Activated CD8-positive, alpha-beta memory T cell treated with anti-CD3 and anti-CD28 coated beads, Interleukin-2, amount 50 U/mL, for 24 hours (primary cell): ENCODE results near the gene GADD45GIP1.

Source experiments
- DNase-seq: peaks from one replicate; pipeline ENCODE4 v3.0.0-alpha.2; 2020; ENCODE audit errors: extremely low read depth

GADD45GIP1 gene

GRCh38 chr19:12956446-12957388, at the start of gene GADD45GIP1:
TSS of gene GADD45GIP1 (minus strand) at chr19:12957223. CDS start at chr19:12957212, 11 bp downstream.
- no peak for DNase-seq

GRCh38 chr19:13005861-13006370, 48.9 kb upstream of the GADD45GIP1 start:
- DNase-seq = no peak

DNA sequence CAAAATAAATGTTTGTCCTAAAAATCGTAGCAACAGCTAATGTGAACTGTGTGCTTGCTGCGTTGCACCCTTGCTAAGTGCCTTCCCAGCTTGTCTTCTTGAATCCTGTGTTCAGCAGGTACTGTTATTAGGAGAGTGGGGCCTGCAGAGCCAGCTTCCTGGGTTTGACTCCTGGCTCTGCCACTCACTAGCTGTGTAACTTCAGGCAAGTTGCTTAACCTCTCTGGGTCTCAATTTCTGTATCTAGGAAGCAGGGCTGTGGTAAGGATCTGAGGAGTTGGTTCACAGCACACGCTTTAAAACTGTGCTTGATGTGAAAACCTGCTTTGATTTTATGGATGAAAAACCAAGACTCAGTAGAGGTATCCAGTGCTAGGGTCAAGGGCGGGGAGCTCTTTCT, 48.2 kb upstream of the GADD45GIP1 start:
- no peak for DNase-seq

DNA sequence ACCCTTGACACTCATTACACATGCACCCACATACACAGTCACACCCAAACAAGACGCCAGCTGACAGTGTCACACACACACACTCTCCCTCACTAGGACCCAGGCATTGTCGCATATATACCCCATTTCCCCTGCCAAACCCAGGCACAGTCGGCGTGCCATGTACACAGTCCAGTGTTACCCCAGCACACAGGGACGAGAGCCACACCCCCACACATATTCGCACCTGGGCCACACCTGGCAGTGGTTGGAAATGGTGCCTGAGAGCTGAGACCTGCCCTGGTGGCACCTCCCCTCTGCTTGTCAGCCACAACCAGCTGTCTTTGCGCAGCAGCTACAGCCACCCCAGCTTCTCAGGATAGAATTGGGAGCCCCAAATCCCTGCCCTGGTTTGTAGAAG, 47.2 kb upstream of the GADD45GIP1 start:
- DNase-seq = no peak

DNA sequence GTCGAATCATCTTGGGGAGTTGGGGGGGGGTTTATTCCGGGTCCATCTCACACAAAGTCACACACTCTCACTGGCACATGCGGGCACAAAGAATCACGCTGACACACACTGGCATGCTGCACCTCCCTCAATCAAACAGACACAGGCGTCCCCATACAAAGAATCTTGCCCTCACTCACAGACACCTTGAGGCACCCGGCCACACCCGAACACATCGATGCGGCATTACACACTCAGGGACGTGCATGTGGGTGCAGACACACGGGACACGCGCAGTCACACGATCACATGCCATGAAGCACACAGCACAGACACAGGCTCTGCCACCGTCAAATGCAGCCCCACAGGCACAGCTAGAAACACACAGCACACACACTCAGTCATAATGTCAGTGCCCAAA, 46.1 kb upstream of the GADD45GIP1 start:
- no peak for DNase-seq

DNA sequence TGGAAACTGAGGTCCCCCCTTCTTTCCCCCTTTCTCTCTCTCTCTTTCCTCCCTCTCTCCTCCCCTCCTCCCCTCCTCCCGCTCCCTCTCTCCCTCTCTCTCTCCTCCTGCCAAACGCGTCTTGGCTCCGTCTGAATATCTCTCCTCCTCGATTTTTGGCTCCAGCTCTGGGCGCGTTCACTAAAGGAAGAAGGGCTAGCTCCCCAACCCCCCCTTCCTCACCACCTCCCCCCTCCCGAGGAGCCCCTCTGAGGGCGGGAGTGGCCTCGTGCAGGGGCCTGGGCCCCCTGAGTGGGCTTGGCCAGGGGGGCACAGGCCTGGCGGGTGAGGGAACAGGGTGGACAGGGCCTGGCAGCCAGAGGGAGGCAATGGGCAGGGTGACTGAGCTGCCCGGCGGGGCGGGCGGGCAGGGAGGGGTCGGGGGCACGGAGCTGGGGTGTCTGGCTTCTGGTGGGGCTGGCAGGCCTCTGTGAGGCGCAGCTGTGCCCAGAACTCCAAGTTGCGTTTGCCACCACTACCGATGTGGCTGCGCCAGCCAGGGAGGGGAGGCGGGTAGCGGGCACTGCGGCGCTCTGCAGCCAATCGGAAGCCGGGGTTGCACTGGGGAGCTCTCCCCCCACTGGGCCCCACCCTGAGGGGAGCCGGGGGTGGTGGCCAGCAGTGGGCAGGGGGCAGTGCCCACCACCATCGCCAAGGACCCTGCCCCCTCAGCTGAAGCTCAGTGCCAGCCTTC, 45.3 kb upstream of the GADD45GIP1 start:
- DNase-seq = no peak

- DNase-seq = no peak
Observed at GRCh38 chr19:13001502-13002165, 44.6 kb upstream of the GADD45GIP1 start.

- DNase-seq = no peak
Observed at GRCh38 chr19:13001166-13001501, 44.1 kb upstream of the GADD45GIP1 start.

GRCh38 chr19:12997967-12998940, 41.2 kb upstream of the GADD45GIP1 start:
- no peak for DNase-seq

- DNase-seq = no peak
Observed at GRCh38 chr19:12997179-12997966, 40.4 kb upstream of the GADD45GIP1 start.

DNA sequence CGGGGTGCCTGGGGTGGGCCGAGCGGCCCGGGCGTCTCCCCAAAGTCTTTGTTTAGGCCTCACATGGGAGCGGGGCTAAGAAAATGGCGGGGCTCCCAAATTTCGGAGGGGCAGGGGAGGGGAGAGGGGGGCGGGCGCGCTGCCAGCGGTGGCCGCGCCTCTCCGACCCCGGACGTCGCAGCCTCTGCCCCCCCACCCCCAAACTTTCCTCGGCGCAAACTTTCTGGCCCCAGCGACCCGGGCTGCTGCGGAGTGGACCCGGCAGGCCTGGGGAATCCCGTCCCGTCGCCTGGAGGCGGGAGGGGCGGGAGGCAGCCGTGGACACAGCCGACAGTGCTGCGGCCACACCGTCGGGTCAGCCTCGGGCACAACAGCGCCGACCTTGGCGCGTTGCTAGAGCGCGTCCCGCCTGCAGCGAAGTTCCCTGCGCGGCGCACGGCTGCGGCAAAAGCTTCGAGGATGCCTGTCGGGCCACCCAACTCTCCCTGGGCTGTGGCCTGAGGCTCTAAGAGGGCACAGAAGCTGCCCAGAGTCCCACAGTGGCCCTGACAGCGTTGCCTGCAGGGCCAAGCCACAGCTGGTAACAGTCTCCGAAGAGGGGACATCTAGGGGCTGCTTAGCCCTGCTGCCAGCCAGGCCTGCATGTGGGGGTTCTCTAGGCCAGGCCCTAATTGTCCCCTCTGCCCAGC, 39.5 kb upstream of the GADD45GIP1 start:
- no peak for DNase-seq

- DNase-seq = no peak
Observed at GRCh38 chr19:12995596-12996405, 38.8 kb upstream of the GADD45GIP1 start.

DNA sequence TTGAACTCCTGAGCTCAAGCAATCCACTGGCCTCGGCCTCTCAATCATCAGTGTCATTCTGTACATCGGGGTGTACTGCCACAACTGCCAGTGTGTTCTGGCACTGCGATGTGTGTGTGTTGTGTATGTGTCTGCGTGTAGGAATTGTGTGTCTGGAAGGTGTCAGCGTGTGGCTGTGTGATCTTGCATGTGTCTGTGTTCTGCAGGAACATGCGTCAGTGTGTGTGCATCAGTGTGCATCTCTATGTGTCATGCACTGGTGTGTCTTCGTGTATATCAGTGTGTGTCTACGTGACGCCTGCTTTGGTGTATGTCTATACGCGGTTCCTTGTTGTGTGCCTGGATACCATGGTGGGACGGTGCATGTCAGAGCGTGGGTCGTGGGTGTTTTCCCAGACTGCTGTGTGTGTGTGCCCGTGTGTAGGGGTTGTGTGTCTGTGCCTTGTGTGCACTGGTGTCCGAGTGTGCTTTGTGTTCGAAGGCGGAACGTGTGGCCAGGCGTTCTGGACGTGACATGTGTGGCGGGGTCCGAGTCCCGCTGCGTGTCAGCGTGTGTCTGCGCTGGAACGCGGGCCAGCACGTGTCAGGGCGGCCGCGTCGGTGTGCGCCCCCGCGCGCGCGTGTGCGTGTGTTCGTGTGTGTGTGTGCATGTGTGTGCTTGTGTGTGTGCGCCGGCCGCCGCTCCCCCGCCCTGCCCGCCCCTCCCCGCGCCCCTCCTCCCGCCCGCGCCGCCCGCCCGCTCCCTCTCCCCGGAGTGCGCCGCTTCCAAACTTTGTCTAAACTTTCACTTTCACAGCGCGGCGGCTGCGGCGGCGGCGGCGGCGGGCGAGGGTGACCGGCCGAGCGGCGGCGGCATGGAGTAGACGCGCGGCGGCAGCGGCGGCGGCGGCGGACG, 37.9 kb upstream of the GADD45GIP1 start, which contains the start of gene NFIX:
NFIX (plus strand) TSS at position 775 of the 895 bp plus-strand sequence. CDS start 363 bp downstream, outside the sequence.
- no peak for DNase-seq

DNA sequence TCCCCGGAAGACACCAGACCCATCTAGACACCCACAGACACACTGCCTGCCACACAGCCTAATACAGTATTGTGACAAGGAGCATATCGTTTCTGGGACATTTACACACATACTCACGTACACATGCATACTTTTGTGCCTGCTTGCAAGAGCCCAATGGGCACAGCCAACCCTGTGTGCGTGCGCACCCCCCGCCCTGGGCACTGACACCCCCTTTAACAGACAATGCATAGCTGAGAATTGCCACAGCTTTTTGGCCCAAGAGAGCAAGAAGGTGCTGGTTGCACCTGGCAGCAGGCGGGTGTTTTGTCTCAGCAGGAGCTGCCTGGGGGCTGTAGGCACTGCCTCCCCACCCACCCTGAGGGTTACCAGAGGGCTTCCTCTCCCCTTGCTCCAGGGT, 36.5 kb upstream of the GADD45GIP1 start:
- no peak for DNase-seq

GRCh38 chr19:12992729-12993128, 35.7 kb upstream of the GADD45GIP1 start:
- DNase-seq = no peak

GRCh38 chr19:12991296-12991695, 34.3 kb upstream of the GADD45GIP1 start:
- no peak for DNase-seq

- DNase-seq = no peak
Observed at GRCh38 chr19:12990853-12991252, 33.8 kb upstream of the GADD45GIP1 start.

DNA sequence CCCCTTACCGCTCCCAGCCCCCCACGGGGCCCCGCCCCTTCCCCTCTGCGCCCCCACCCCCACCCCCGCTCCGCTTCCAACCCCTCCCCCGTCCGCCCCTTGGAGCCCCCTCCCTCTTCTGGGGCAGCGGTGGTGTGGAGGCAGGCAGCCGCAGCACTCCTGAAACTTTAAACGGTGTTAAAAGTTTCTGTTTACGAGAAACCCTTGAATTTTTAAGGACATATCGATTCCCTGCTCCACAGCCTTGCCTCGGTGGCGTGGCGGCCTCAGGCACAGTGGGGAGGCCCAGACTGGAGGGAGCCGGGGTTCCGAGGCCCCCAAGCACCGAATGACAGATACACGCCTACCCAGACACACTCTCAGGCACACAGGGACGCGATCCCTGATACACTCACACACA, 33.4 kb upstream of the GADD45GIP1 start:
- no peak for DNase-seq
